ENCODE data around the gene PATL1. TPM values are rescaled to one million over a fixed set of nuclear protein-coding genes. Genes with fewer than 3 reads are reported as not detected.
"Not testable (repeated sequence)": the region's sequence is repeated elsewhere in the genome, so short reads cannot be mapped to it uniquely, and the experiment has no call there.

Gene PATL1
- total and polyA plus RNA-seq, 11 donors = 9.3 to 33.3 (median 23.9) TPM

DNA sequence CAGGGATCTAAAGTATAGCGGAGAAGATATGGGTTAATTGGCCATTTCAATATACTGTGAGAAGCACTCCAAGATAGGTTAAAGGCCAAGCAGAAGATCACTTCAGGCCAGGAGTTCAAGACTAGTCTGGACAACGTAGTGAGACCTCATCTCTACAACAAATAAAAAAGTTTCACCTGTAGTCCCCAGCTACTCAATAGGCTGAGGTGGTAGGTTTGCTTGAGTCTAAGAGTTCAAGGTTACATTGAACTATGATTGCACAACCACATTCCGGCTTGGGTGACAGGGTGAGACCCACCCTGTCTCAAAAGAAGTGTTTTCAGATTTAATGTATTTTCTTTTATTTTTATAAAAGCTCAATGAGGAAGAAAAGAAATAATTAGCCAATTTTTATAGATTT, 25.4 kb downstream of the PATL1 start:
- no peak overlapping the region for H3K27ac ChIP-seq
- peaks cover 0 to 98% (median 96%) of the 10 kb centered on the region in 9 donors for H3K36me3 ChIP-seq
- 95 to 98% (median 96%) methylated on average over 3 of the region's 3 CpGs for WGBS, 4 donors

GRCh38 chr11:59641156-59641555, 27.7 kb downstream of the PATL1 start:
- H3K36me3 ChIP-seq = peaks cover 0 to 98% (median 96%) of the 10 kb centered on the region in 9 donors
- H3K9me3 ChIP-seq = no peaks in the 10 kb centered on the region
- intact Hi-C loops (cut with DNase I) = loop anchor here in 1 of 10 donors (5.0 kb wide), 1 partner anchor 39 kb away; no protein-coding TSS in a partner anchor
- no peaks in the 10 kb centered on the region for H3K4me1 ChIP-seq
- no peak for TF ChIP-seq CTCF (IDR thresholded peaks at IDR 0.05)
- TF ChIP-seq POLR2A (IDR thresholded peaks at IDR 0.05) = no peak
- H3K27me3 ChIP-seq = no peaks in the 10 kb centered on the region
- DNase-seq (no peak), ATAC-seq (no peak)
- no peak overlapping the region for H3K4me3 ChIP-seq
- no peak overlapping the region for H3K27ac ChIP-seq
- WGBS, 4 donors = 93 to 97% (median 94%) methylated on average over 3 of the region's 3 CpGs

More for the DNA sequence above, 25.4 kb downstream of the PATL1 start:
- intact Hi-C loops (cut with DNase I) = loop anchor here in 1 of 10 donors (5.0 kb wide), 1 partner anchor 41 kb away; no protein-coding TSS in a partner anchor
- Histone ChIP-seq H3K4me1 (no peaks in the 10 kb centered on the region), H3K27me3 (no peaks in the 10 kb centered on the region), H3K4me3 (no peak overlapping the region), H3K9me3 (no peaks in the 10 kb centered on the region)
- no peak for TF ChIP-seq POLR2A (IDR thresholded peaks at IDR 0.05)
- TF ChIP-seq CTCF (IDR thresholded peaks at IDR 0.05) = no peak
- no peak for DNase-seq
- ATAC-seq = no peak

DNA sequence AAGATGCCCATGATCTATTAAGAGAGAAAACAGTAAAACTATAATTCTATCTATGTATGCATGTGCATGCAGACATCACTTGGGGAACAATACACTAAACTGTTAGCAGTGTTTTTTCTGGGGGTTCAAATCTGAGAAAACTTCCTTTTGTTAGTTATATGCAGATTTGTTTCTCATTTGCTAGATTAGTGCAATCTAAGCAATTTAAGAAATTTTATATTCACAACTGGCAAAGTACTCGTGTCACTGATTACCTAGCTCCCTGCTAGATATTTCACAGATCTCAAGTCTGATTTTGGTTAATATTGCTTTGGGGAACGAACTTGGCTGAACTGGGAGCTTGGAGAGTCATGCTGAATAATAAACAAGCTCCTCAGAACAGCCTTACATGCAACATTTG, 38.3 kb downstream of the PATL1 start:
- Histone ChIP-seq H3K27ac (no peak overlapping the region), H3K27me3 (no peaks in the 10 kb centered on the region), H3K9me3 (no peaks in the 10 kb centered on the region), H3K36me3 (peaks cover 0 to 23% (median 8%) of the 10 kb centered on the region in 9 donors), H3K4me3 (no peak overlapping the region), H3K4me1 (no peaks in the 10 kb centered on the region)
- intact Hi-C loops (cut with DNase I) = no loop called here
- ATAC-seq (no peak), DNase-seq (no peak)
- WGBS, 4 donors = 85 to 97% (median 91%) methylated on average over 2 of the region's 2 CpGs
- TF ChIP-seq CTCF (IDR thresholded peaks at IDR 0.05) (no peak), POLR2A (IDR thresholded peaks at IDR 0.05) (no peak)

- H3K9me3 ChIP-seq = no peaks in the 10 kb centered on the region
- intact Hi-C loops (cut with DNase I) = no loop called here
- H3K4me1 ChIP-seq = no peaks in the 10 kb centered on the region
- TF ChIP-seq POLR2A (IDR thresholded peaks at IDR 0.05) = no peak
- TF ChIP-seq CTCF (IDR thresholded peaks at IDR 0.05) = no peak
- H3K36me3 ChIP-seq = peaks cover 0 to 18% (median 5%) of the 10 kb centered on the region in 9 donors
- ATAC-seq (no peak), DNase-seq (no peak)
- H3K4me3 ChIP-seq = no peak overlapping the region
- H3K27me3 ChIP-seq = no peaks in the 10 kb centered on the region
- H3K27ac ChIP-seq = no peak overlapping the region
Observed at GRCh38 chr11:59629996-59630395, 38.8 kb downstream of the PATL1 start.

GRCh38 chr11:59626969-59627368, 41.9 kb downstream of the PATL1 start:
- DNase-seq; intact Hi-C loops (cut with DNase I); H3K27me3 ChIP-seq; H3K4me3 ChIP-seq; H3K9me3 ChIP-seq; H3K27ac ChIP-seq; H3K4me1 ChIP-seq; ATAC-seq: not testable (repeated sequence)
- WGBS, 4 donors = 87 to 92% (median 89%) methylated on average over 4 of the region's 4 CpGs
- H3K36me3 ChIP-seq = peaks cover 0 to 14% (median 4%) of the 10 kb centered on the region in 9 donors
